Skeletal muscle cell (primary cell): ENCODE results near the gene SORBS1.

Experiments
- DNase-seq: peaks from one replicate; pipeline ENCODE4 v3.0.0-alpha.2; 2010; ENCODE audit warnings: low read depth
- H3K4me3 ChIP-seq: 2 replicates; pipeline ENCODE4 v1.5.1; 2011; ENCODE audit warnings: low read depth, mild to moderate bottlenecking, control low read depth, low read length, moderate library complexity

SORBS1 gene

DNA sequence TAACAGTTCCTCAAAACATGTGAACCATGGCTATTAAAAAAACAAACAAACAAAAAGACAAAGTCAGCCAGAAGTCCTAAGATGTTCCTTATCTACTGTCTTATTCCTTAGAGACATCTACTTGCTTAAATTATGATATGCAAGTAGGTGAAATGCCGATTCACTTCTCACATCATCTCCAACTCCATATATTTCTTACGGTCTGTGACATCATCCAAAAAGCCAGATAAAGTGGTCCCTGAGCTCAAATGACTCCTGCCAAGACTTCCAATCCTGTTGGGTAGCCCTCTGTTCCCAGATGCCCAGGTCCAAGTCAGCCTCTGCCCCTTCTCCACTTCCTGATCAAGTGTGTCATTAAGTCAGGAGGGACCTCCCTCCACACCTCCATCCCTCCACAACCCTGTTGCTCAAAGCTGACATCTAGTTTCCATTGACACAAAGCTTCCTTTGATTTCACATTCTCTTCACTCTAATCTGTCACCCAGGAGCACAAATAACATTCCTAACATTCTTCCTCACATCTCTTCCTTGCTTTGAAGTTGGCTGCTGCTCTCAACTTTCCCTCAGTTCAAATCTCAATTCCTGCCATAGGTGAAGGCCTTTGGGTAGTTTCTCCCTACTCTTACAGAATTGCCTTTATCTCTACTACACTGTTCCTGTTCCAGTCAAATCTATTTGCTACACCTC is 214.3 kb downstream of the SORBS1 start:
- H3K4me3 ChIP-seq: no peak overlapping the region
- DNase-seq: no peak

DNA sequence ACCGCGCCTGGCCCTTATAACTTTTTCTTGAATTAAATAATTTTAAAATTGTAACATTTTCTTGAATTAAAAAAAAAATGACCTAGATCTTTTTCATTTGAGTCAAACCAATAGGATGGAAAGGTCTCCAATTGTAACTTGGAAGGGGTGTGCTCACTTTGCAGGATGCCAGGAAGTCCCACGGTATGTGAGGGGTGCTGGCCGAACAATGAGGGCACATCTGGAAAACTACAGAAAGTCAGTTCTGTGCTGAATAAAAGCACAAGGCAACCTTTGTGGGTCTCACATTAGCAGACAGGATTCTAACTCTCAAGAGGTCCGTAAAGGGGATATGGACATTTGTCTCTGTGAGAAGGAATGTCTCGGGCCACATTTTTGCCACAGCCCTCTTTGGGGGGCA is 217.6 kb downstream of the SORBS1 start:
- DNase-seq: no peak
- H3K4me3 ChIP-seq: no peak overlapping the region

GRCh38 chr10:95341716-95342130 is 219.4 kb downstream of the SORBS1 start:
- DNase-seq: no peak
- no peak overlapping the region for H3K4me3 ChIP-seq

- no peak overlapping the region for H3K4me3 ChIP-seq
- DNase-seq: no peak
Measured at GRCh38 chr10:95339863-95340262, 221.3 kb downstream of the SORBS1 start.

- H3K4me3 ChIP-seq: no peak overlapping the region
- DNase-seq: no peak
Measured at GRCh38 chr10:95337423-95338160, 223.6 kb downstream of the SORBS1 start.

DNA sequence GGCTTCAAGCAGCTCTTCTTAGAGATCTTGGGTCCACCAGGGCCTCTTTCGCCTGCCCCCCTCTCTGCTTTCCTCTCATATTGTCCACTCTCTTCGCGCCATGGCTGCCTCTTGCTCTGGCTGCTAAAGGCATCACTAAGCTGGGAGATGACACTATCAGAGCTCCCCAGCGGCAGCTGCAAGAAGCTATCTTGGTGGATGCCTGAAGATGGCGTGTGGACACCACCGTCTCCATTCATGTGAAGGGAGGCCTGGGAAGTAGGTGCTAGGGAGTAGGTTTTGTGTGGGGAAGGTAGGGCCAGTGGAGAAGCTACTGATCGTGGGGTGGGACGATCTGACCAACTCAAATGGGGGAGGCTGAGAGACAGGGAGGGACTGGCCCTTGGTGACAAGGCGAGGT is 224.5 kb downstream of the SORBS1 start:
- H3K4me3 ChIP-seq: no peak overlapping the region
- no peak for DNase-seq

DNA sequence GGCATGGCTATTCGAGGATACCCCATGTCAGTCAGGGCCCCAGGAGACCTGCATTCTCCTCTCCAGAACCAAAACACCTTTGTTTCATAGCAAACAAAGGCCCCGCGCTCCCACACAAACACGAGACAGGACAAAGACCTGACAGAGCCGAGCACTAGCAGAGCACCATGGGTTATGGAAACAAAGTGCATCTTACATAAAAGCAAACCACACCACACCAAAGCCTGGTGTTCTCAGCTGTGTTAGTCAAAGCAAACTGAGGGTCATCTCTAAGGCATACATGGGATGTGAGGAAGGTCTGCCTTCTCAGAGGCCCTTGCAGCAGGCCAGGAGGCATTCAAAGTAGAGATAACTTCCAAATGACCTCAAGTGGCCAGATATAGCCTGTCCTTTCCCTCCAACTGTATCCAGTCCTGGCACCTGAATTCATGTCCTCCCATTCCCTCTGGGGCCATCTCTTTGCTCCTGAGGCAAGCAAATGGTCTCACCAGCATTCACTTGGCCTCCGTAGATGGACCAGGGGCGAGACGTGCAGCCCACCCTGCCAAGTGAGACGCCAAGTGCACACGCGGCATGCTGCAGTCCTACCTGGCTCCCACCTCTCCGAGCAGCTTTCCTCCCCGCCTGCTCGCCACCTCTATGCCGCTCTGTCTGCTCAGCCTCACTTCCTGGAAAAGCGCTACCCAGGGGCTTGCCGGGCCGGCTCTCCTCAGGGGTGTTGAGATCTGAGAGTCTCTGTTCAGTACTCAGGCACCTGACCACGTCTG is 225.1 kb downstream of the SORBS1 start:
- H3K4me3 ChIP-seq: no peak overlapping the region
- no peak for DNase-seq

- H3K4me3 ChIP-seq: no peak overlapping the region
- no peak for DNase-seq
Measured at GRCh38 chr10:95334805-95335144, 226.4 kb downstream of the SORBS1 start.

DNA sequence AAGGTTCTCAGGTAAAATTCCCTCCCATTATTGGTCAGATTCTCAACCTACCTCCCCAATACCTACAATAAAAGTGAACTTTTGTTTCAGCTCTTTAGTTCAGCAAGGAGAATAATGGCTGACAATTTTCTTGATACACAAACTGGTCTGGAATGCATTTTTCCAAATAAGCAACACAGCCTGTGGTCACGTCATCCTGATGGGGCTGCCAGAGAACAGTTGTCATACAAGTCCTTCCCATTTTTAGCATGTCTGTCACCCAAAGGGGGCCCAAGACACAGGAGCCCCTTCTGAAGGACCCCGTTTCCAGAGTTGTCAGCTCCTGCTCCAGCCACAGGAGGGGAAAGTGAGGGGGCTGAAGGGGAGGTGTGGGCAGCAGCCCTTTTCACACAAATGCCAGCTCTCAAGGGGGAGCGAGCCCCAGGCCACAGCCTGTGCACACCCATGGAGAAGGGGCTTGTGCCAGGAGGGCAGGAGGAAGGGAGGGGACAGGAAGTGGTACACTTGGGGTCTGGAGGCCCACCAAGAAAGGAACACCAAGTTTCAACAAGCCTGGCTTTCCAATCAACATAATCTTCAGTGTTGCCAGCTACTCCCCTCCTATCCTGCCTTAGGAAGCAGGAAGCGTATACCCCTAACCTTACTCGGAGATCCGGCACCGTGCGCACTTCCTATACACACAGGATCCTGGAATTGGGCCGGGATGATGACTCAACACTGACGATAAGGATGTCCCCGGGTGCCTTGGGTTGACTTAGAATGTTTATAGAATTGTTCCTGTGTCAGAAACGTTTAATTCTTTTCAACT is 227.0 kb downstream of the SORBS1 start:
- no peak overlapping the region for H3K4me3 ChIP-seq
- peak; percentile 43 for DNase-seq

- H3K4me3 ChIP-seq: no peak overlapping the region
- DNase-seq: no peak
Measured at GRCh38 chr10:95332666-95333249, 228.4 kb downstream of the SORBS1 start.

GRCh38 chr10:95331596-95332130 is 229.5 kb downstream of the SORBS1 start:
- no peak overlapping the region for H3K4me3 ChIP-seq
- DNase-seq: no peak

DNA sequence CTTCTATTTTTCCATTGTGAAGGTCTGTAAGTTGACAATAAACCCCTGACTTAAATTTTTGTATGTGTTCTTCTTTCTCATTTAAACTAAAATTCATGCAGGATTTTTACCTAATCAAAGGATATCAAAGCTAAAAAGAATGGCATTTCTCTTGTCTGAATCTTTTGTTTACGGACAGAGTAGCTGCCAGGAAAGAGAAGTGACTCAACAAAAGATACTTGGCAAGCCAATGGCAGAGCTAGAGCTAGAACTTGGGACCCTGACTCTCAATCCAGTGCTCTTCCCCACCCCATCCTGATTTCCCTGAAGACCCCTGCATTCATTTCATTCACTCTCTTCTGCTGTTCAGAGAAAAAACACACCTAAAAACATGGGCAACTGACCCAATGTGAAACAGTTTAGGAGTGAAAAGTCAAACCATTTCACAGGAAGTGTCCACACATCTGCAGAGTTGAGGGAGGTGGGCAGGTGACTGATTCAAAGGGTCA is 230.2 kb downstream of the SORBS1 start:
- no peak for DNase-seq
- no peak overlapping the region for H3K4me3 ChIP-seq

DNA sequence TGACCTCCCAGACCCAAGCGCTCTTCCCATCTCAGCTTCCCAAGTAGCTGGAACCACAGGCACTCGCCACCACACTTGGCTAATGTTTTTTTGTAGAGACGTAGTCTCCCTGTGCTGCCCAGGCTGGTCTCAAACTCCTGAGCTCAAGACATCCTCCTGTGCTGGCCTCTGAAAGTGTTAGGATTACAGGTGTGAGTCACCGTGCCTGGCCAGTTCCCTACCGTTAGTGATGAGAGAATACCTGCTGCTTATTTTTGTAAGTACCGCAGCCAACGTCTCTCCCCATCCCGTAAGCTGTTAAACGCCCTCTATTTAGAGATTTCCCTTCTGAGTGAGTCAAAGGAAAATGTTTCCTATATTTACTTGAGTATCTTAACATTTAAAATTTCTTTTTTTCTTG is 231.9 kb downstream of the SORBS1 start:
- no peak overlapping the region for H3K4me3 ChIP-seq
- DNase-seq: no peak

- DNase-seq: no peak
- H3K4me3 ChIP-seq: no peak overlapping the region
Measured at GRCh38 chr10:95328013-95328412, 233.2 kb downstream of the SORBS1 start.

GRCh38 chr10:95327367-95327766 is 233.8 kb downstream of the SORBS1 start:
- H3K4me3 ChIP-seq: no peak overlapping the region
- DNase-seq: no peak

GRCh38 chr10:95326396-95326795 is 234.8 kb downstream of the SORBS1 start:
- DNase-seq: no peak

GRCh38 chr10:95325863-95326262 is 235.3 kb downstream of the SORBS1 start:
- no peak overlapping the region for H3K4me3 ChIP-seq
- DNase-seq: no peak

More at GRCh38 chr10:95326396-95326795, 234.8 kb downstream of the SORBS1 start:
- H3K4me3 ChIP-seq: no peak overlapping the region

GRCh38 chr10:95324436-95325268 is 236.5 kb downstream of the SORBS1 start:
- DNase-seq: no peak

More at GRCh38 chr10:95324436-95325268, 236.5 kb downstream of the SORBS1 start:
- H3K4me3 ChIP-seq: no peak overlapping the region
